H1 (cell line): ENCODE data around the gene CDK13. TPM values are rescaled to one million over a fixed set of nuclear protein-coding genes. Genes with fewer than 3 reads are reported as not detected.
"Not testable (repeated sequence)": the region's sequence is repeated elsewhere in the genome, so short reads cannot be mapped to it uniquely, and the experiment has no call there.

Experiments used
- CTCF ChIA-PET: fragments of 300-600 bp; sonication (Branson Sonifier 250); formaldehyde crosslinking; loops from one replicate; lab custom pipeline; 2021; ENCODE audit not compliant: partially characterized antibody; lab: Charles Lee
- POLR2A ChIA-PET: fragments of 300-600 bp; sonication (Branson Sonifier 250); formaldehyde crosslinking; loops from one replicate; lab custom pipeline; 2021; ENCODE audit warnings: inconsistent platforms; ENCODE audit not compliant: partially characterized antibody; lab: Charles Lee
- DNase-seq, 2 experiments: peaks; one replicate each; pipeline versions ENCODE4 v3.0.0 to v3.0.0-alpha.2; 2010 to 2022; ENCODE audit warnings: low spot score in 2 of 2, low read depth in 1 of 2, mixed read lengths in 1 of 2
- FAIRE-seq: peaks from 2 replicates; lab custom pipeline; 2011; peaks lifted over from hg19 to GRCh38; lab: Jason Lieb, UNC
- H2AFZ ChIP-seq: 2 replicates; pipeline ENCODE4 v1.8.1; 2012; ENCODE audit warnings: low read length, inconsistent platforms
- H2AK5ac ChIP-seq: 2 replicates; pipeline ENCODE4 v1.6.1; 2013; ENCODE audit warnings: low read depth, low read length
- H2BK120ac ChIP-seq: replicated peaks from 2 replicates; pipeline ENCODE3; 2013; ENCODE audit warnings: low read depth, low read length, inconsistent platforms
- H2BK12ac ChIP-seq: 2 replicates; pipeline ENCODE4 v1.6.1; 2013; ENCODE audit warnings: low read depth, low read length
- H2BK15ac ChIP-seq: 2 replicates; pipeline ENCODE4 v1.6.1; 2013; ENCODE audit warnings: low read length
- H2BK20ac ChIP-seq: 2 replicates; pipeline ENCODE4 v1.6.1; 2013; ENCODE audit warnings: low read length
- H2BK5ac ChIP-seq: 2 replicates; pipeline ENCODE4 v1.6.1; 2013; ENCODE audit warnings: low read depth, low read length
- H3K14ac ChIP-seq: 2 replicates; pipeline ENCODE4 v1.6.1; 2013; ENCODE audit warnings: inconsistent platforms; ENCODE audit not compliant: insufficient read length
- H3K18ac ChIP-seq: 2 replicates; pipeline ENCODE4 v1.6.1; 2013; ENCODE audit warnings: low read length; ENCODE audit errors: extremely low read depth
- H3K23ac ChIP-seq: 2 replicates; pipeline ENCODE4 v1.6.1; 2013; ENCODE audit warnings: inconsistent platforms; ENCODE audit not compliant: insufficient read length
- H3K23me2 ChIP-seq: 2 replicates; pipeline ENCODE4 v1.6.1; 2013; ENCODE audit warnings: low read depth, low read length
- H3K27ac ChIP-seq: 2 replicates; pipeline ENCODE4 v1.6.1; 2011; ENCODE audit warnings: low read depth, low read length, inconsistent platforms
- H3K27me3 ChIP-seq, 4 experiments: replicated peaks in 1 of 4; 1 replicate in 1 of 4; 2 replicates in 3 of 4; pipeline versions ENCODE4 v1.6.1 to v1.8.1; 2011 to 2013; ENCODE audit warnings: low read length in 3 of 4, mild to moderate bottlenecking in 3 of 4, inconsistent platforms in 2 of 4, mixed read lengths in 2 of 4, moderate library complexity in 1 of 4; ENCODE audit not compliant: control insufficient read depth in 3 of 4, insufficient read depth in 3 of 4; ENCODE audit errors: extremely low read depth in 1 of 4
- H3K36me3 ChIP-seq, 4 experiments: 2 replicates each; pipeline versions ENCODE4 v1.6.1 to v1.8.1; 2011 to 2013; ENCODE audit warnings: mild to moderate bottlenecking in 4 of 4, low read length in 3 of 4, moderate library complexity in 2 of 4, control low read depth in 1 of 4, inconsistent platforms in 1 of 4; ENCODE audit not compliant: insufficient read depth in 4 of 4, control insufficient read depth in 2 of 4
- H3K4ac ChIP-seq: replicated peaks from 2 replicates; pipeline ENCODE3; 2013; ENCODE audit warnings: low read length, low read depth, mixed read lengths, inconsistent platforms; ENCODE audit not compliant: insufficient read length
- H3K4me1 ChIP-seq, 4 experiments: replicated peaks in 1 of 4; 1 replicate in 1 of 4; 2 replicates in 3 of 4; pipeline versions ENCODE4 v1.6.1 to v1.8.1; 2011 to 2013; ENCODE audit warnings: low read length in 3 of 4, inconsistent platforms in 2 of 4, mixed read lengths in 1 of 4; ENCODE audit not compliant: insufficient read depth in 4 of 4, control insufficient read depth in 3 of 4
- H3K4me2 ChIP-seq, 2 experiments: 2 replicates each; pipeline versions ENCODE4 v1.6.1 to v1.8.1; 2011 to 2013; ENCODE audit warnings: low read depth in 2 of 2, low read length in 2 of 2, control low read depth in 1 of 2, inconsistent platforms in 1 of 2, mild to moderate bottlenecking in 1 of 2; ENCODE audit not compliant: insufficient read depth in 1 of 2
- H3K4me3 ChIP-seq, 4 experiments: fragments of 200-600, 300-600 bp in 1 of 4; sonication (generic), shearing (Covaris generic), sonication (Bioruptor Twin) in 1 of 4; 2 replicates each; pipeline versions ENCODE4 v1.5.1 to v1.8.1; 2011 to 2016; ENCODE audit warnings: low read length in 4 of 4, low read depth in 3 of 4, control low read depth in 2 of 4, inconsistent platforms in 2 of 4, mild to moderate bottlenecking in 2 of 4, mixed read lengths in 1 of 4, moderate library complexity in 1 of 4; ENCODE audit not compliant: insufficient read depth in 2 of 4; ENCODE audit errors: extremely low read depth in 1 of 4
- H3K56ac ChIP-seq: replicated peaks from 2 replicates; pipeline ENCODE3; 2013; ENCODE audit warnings: low read depth, mild to moderate bottlenecking, mixed read lengths, low read length, inconsistent platforms; ENCODE audit not compliant: insufficient read length
- H3K79me1 ChIP-seq: 2 replicates; pipeline ENCODE4 v1.6.1; 2013; ENCODE audit warnings: low read depth, low read length, control low read depth
- H3K79me2 ChIP-seq, 2 experiments: 2 replicates each; pipeline versions ENCODE4 v1.6.1 to v1.8.1; 2012 to 2013; ENCODE audit warnings: low read length in 2 of 2, mild to moderate bottlenecking in 2 of 2, inconsistent platforms in 1 of 2; ENCODE audit not compliant: insufficient read depth in 2 of 2, control insufficient read depth in 1 of 2
- H3K9ac ChIP-seq, 4 experiments: replicated peaks in 1 of 4; 1 replicate in 1 of 4; 2 replicates in 3 of 4; pipeline versions ENCODE4 v1.6.1 to v1.8.1; 2011 to 2013; ENCODE audit warnings: low read depth in 3 of 4, low read length in 3 of 4, control low read depth in 2 of 4, mild to moderate bottlenecking in 2 of 4, moderate library complexity in 2 of 4, inconsistent platforms in 1 of 4; ENCODE audit errors: extremely low read depth in 1 of 4
- H3K9me3 ChIP-seq, 2 experiments: 2 replicates each; pipeline versions ENCODE4 v1.6.1 to v1.8.1; 2012 to 2013; ENCODE audit warnings: mild to moderate bottlenecking in 2 of 2, moderate library complexity in 2 of 2, control low read depth in 1 of 2, inconsistent platforms in 1 of 2, low read depth in 1 of 2, low read length in 1 of 2, mixed read lengths in 1 of 2; ENCODE audit not compliant: insufficient read depth in 2 of 2
- H4K20me1 ChIP-seq, 2 experiments: replicated peaks in 1 of 2; 2 replicates each; pipeline versions ENCODE3 to v1.8.1; 2011 to 2013; ENCODE audit warnings: inconsistent platforms in 2 of 2, low read length in 2 of 2, mild to moderate bottlenecking in 1 of 2; ENCODE audit not compliant: insufficient read depth in 2 of 2, control insufficient read depth in 1 of 2
- H4K5ac ChIP-seq: 2 replicates; pipeline ENCODE4 v1.6.1; 2013; ENCODE audit warnings: low read length, low read depth, mixed read lengths, inconsistent platforms; ENCODE audit not compliant: insufficient read length
- H4K8ac ChIP-seq: 2 replicates; pipeline ENCODE4 v1.8.0; 2013; ENCODE audit warnings: mild to moderate bottlenecking, moderate library complexity, low read length, inconsistent platforms; ENCODE audit not compliant: insufficient read depth; ENCODE audit errors: extremely low read depth
- H4K91ac ChIP-seq: replicated peaks from 2 replicates; pipeline ENCODE3; 2013; ENCODE audit warnings: low read length, mixed read lengths, inconsistent platforms; ENCODE audit not compliant: insufficient read length
- WGBS, 2 experiments: shearing (Covaris generic) in 1 of 2; methylation state at CpG; one replicate each; pipeline versions ENCODE4 v1.1.6 to v1.1.7; 2013 to 2015; ENCODE audit warnings: low lambda C conversion rate in 2 of 2, mixed read lengths in 2 of 2, inconsistent platforms in 1 of 2, low coverage in 1 of 2, missing lambda C conversion rate in 1 of 2; ENCODE audit not compliant: insufficient replicate concordance in 2 of 2, insufficient coverage in 1 of 2, insufficient read length in 1 of 2; ENCODE audit errors: extremely low coverage in 1 of 2, missing lambda C conversion rate in 1 of 2; 5-methylcytosine and 5-hydroxymethylcytosine counted together
- polyA plus RNA-seq, 7 experiments: library from polyadenylated mRNA; depleted of rRNA in 3 of 7; stranded (reverse) in 5 of 7; unstranded in 2 of 7; fragments of >200 nt in 5 of 7; fragments of 200-250 nt in 2 of 7; gene quantifications; 1 replicate in 5 of 7; 2 replicates in 1 of 7; 4 replicates in 1 of 7; pipeline versions ENCODE4 v1.2.1 to v1.2.3, GENCODE V29; 2011 to 2013; ENCODE audit warnings: missing spikeins in 2 of 7, mixed read lengths in 2 of 7
- total RNA-seq: library from RNA; stranded (reverse); fragmentation: NEBNext Ultra II Directional; extraction: Animal tissue kit (Norgen Biotek cat#: 25700); gene quantifications from 2 replicates; pipeline ENCODE4 v1.2.1, GENCODE V29; 2021

CDK13 gene
- total and polyA plus RNA-seq, 2 of the 8 experiments (the other 6 are each of a cell fraction or from before 2014, with no cell fraction given), result 22.6 to 49.5 TPM

GRCh38 chr7:40139891-40140290 lies 189.8 kb downstream of the CDK13 start:
- H4K20me1 ChIP-seq, H2BK5ac ChIP-seq, H3K36me3 ChIP-seq, H2BK20ac ChIP-seq, H4K5ac ChIP-seq, H3K79me2 ChIP-seq, H3K9me3 ChIP-seq, H3K18ac ChIP-seq, POLR2A ChIA-PET, FAIRE-seq, H2AFZ ChIP-seq, H2AK5ac ChIP-seq, CTCF ChIA-PET, H2BK12ac ChIP-seq, H4K91ac ChIP-seq, H2BK120ac ChIP-seq, H3K23ac ChIP-seq, H3K79me1 ChIP-seq, H3K14ac ChIP-seq, H3K4me3 ChIP-seq, H4K8ac ChIP-seq, H3K4me1 ChIP-seq, H3K4me2 ChIP-seq, H3K27ac ChIP-seq, H3K23me2 ChIP-seq, H3K56ac ChIP-seq, H2BK15ac ChIP-seq, H3K4ac ChIP-seq, H3K9ac ChIP-seq: not testable (repeated sequence)
- peak in 1 of 2 experiments; percentile 11 for DNase-seq
- H3K27me3 ChIP-seq, result peaks cover 0 to 15% (median 8%) of the 10 kb centered on the region in 4 experiments; a peak in 4 of 7 replicates
- 99% methylated on average over 6 of the region's 13 CpGs; no CpG with 5 or more reads in 1 of the 2 experiments for WGBS, 2 experiments

GRCh38 chr7:40141916-40142315 lies 191.9 kb downstream of the CDK13 start:
- H3K4ac ChIP-seq, H3K27ac ChIP-seq, H4K5ac ChIP-seq, FAIRE-seq, H3K18ac ChIP-seq, H2BK5ac ChIP-seq, H3K4me1 ChIP-seq, H3K23ac ChIP-seq, CTCF ChIA-PET, H2BK120ac ChIP-seq, H2BK20ac ChIP-seq, H3K4me2 ChIP-seq, H3K9ac ChIP-seq, H4K91ac ChIP-seq, H3K79me2 ChIP-seq, H4K20me1 ChIP-seq, H3K4me3 ChIP-seq, H3K56ac ChIP-seq, H4K8ac ChIP-seq, DNase-seq, H3K27me3 ChIP-seq, H3K36me3 ChIP-seq, H2BK12ac ChIP-seq, H3K79me1 ChIP-seq, H2BK15ac ChIP-seq, H3K14ac ChIP-seq, H2AK5ac ChIP-seq, H2AFZ ChIP-seq, H3K23me2 ChIP-seq: not testable (repeated sequence)
- POLR2A ChIA-PET, result interaction anchor here (0.6 kb wide), 1 partner anchor 238 kb away, joined by 4 read pairs; no protein-coding TSS in a partner anchor
- 94% methylated on average over 5 of the region's 5 CpGs; no CpG with 5 or more reads in 1 of the 2 experiments for WGBS, 2 experiments
- H3K9me3 ChIP-seq, result peaks cover 6 to 13% of the 10 kb centered on the region in 2 experiments; a peak in 3 of 4 replicates
